Spleen (tissue), 7 donors: ENCODE measurements around the gene DLEC1.
A peak's percentile ranks its signal among the peaks of the same experiment; 100 is the strongest.

Source experiments
- POLR2A ChIP-seq, 3 donors: fragments of 450-650 bp; IDR thresholded peaks; one replicate each; pipeline ENCODE4 v1.5.1; 2017; ENCODE audit warnings: antibody characterized with exemption in 3 of 3, mild to moderate bottlenecking in 1 of 3
- POLR2AphosphoS5 ChIP-seq, 3 donors: sonication (generic); formaldehyde crosslinking; IDR thresholded peaks; one replicate each; pipeline ENCODE4 v1.5.1; 2017; ENCODE audit warnings: antibody characterized with exemption in 3 of 3
- TF ChIP-seq, protein P1 (sequence below), 11 experiments: fragments of 200-600 bp in 7 of 11; fragments of 450-650 bp in 4 of 11; sonication (generic) in 4 of 11; IDR thresholded peaks in 8 of 11; conservative IDR thresholded peaks in 3 of 11; 1 replicate in 7 of 11; 2 replicates in 4 of 11; pipeline versions ENCODE4 v1.4.0 to v1.8.0; 2016 to 2021; ENCODE audit warnings: antibody characterized with exemption in 11 of 11, inconsistent platforms in 4 of 11, mild to moderate bottlenecking in 1 of 11
- donor health status: DM: no; HTN: no; CAD: no; lungs with moderate emphysema.
- donor health status: DM: no; HTN: no; CAD: no.
- donor health status: DM: no; HTN: no; CAD: no.

DNA sequence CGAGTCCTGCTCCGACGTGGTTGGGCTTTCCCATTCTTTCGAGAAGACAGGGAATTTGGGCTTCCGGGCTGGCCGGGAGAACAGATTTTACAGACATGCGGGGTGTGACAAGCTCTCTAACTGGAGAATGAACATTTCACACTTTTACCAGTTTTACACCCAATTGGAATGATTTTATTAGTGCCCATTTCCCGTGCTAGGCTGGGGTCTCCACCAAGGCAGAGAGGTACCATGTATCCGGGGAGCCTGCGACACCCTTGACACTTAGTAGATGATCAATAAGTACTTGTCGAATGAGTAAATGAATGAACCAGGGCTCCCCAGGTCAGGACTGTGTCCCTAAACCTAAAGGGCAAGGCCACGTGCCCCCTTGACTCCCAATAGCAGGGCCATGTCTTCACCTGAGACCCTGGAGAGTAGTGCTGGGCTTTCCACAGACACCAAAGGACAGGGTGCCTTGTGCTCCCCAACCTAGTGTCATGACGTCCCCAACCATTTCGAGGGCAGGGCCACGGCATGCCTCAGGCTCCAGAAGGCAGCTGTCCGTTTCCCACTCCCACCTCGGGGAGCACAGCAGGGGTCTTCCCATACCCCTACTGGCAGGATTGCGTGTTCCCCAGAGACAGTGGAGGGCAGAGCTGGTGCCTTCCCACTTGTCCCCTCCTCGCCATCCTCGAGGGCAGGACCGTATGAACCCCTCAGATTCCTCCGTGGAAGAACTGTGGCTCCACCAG, 98.8 kb downstream of the DLEC1 start:
- TF ChIP-seq, protein P1, sequence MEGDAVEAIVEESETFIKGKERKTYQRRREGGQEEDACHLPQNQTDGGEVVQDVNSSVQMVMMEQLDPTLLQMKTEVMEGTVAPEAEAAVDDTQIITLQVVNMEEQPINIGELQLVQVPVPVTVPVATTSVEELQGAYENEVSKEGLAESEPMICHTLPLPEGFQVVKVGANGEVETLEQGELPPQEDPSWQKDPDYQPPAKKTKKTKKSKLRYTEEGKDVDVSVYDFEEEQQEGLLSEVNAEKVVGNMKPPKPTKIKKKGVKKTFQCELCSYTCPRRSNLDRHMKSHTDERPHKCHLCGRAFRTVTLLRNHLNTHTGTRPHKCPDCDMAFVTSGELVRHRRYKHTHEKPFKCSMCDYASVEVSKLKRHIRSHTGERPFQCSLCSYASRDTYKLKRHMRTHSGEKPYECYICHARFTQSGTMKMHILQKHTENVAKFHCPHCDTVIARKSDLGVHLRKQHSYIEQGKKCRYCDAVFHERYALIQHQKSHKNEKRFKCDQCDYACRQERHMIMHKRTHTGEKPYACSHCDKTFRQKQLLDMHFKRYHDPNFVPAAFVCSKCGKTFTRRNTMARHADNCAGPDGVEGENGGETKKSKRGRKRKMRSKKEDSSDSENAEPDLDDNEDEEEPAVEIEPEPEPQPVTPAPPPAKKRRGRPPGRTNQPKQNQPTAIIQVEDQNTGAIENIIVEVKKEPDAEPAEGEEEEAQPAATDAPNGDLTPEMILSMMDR (IDR thresholded peaks at IDR 0.05 in 8 of 11, conservative IDR thresholded peaks at IDR 0.05 in 3 of 11): peak in 1 of 11 experiments; percentile 21
- TF ChIP-seq POLR2AphosphoS5 (IDR thresholded peaks at IDR 0.05) (no peak), POLR2A (IDR thresholded peaks at IDR 0.05) (no peak)
